BLaER1 treated with 17β-estradiol and CSF1 and Interleukin-3, amounts not matched to agents 10 nM and 100 nM (cell line): Measurements from ENCODE around the gene CSGALNACT2.

Source experiments
- H3K27ac ChIP-seq, 11 experiments: shearing (Covaris generic); formaldehyde crosslinking; 2 replicates each; pipeline ENCODE4 v1.8.1; 2022
- H3K27me3 ChIP-seq, 11 experiments: shearing (Covaris generic); formaldehyde crosslinking; 2 replicates each; pipeline ENCODE4 v1.8.1; 2022
- H3K36me3 ChIP-seq, 11 experiments: shearing (Covaris generic); formaldehyde crosslinking; 2 replicates each; pipeline ENCODE4 v1.8.1; 2022
- H3K4me1 ChIP-seq, 10 experiments: shearing (Covaris generic); formaldehyde crosslinking; 2 replicates each; pipeline ENCODE4 v1.8.1; 2022
- H3K4me2 ChIP-seq, 11 experiments: shearing (Covaris generic); formaldehyde crosslinking; 2 replicates each; pipeline ENCODE4 v1.8.1; 2022
- H3K4me3 ChIP-seq, 10 experiments: shearing (Covaris generic); formaldehyde crosslinking; 2 replicates each; pipeline ENCODE4 v1.8.1; 2022
- H3K9ac ChIP-seq, 11 experiments: shearing (Covaris generic); formaldehyde crosslinking; 2 replicates each; pipeline ENCODE4 v1.8.1; 2022
- H3K9me3 ChIP-seq, 11 experiments: shearing (Covaris generic); formaldehyde crosslinking; replicated peaks in 1 of 11; 2 replicates each; pipeline ENCODE4 v1.8.1; 2022
- H4K20me1 ChIP-seq, 11 experiments: shearing (Covaris generic); formaldehyde crosslinking; 2 replicates each; pipeline ENCODE4 v1.8.1; 2022
- Cebpa-rat ChIP-seq, 11 experiments: shearing (Covaris generic); IDR thresholded peaks; 2 replicates each; pipeline ENCODE4 v1.8.1; 2022

Gene CSGALNACT2

GRCh38 chr10:43125881-43126731, 12.1 kb upstream of the CSGALNACT2 start:
- H3K27me3 ChIP-seq, result no peaks in the 10 kb centered on the region
- H3K4me1 ChIP-seq, result peaks cover 86 to 100% (median 99%) of the 10 kb centered on the region in 10 experiments
- peak overlapping the region; percentile 34 to 90 (median 77) for H3K27ac ChIP-seq
- H3K4me3 ChIP-seq, result peak overlapping the region in 3 of 10 experiments; percentile 29 to 36 (median 30); a peak in 2 of 20 replicates
- no peaks in the 10 kb centered on the region for H3K9me3 ChIP-seq
- no peak for TF ChIP-seq Cebpa-rat (IDR thresholded peaks at IDR 0.05)
- H3K36me3 ChIP-seq, result no peaks in the 10 kb centered on the region
- no peaks in the 10 kb centered on the region for H4K20me1 ChIP-seq
- H3K4me2 ChIP-seq, result peak overlapping the region; percentile 82 to 99 (median 97)
- H3K9ac ChIP-seq, result peak overlapping the region; percentile 22 to 79 (median 65); a peak in 18 of 22 replicates

GRCh38 chr10:43126759-43127424, 11.4 kb upstream of the CSGALNACT2 start:
- Histone ChIP-seq H4K20me1 (no peaks in the 10 kb centered on the region), H3K27ac (peak overlapping the region; percentile 60 to 90 (median 79); a peak in 21 of 22 replicates), H3K27me3 (no peaks in the 10 kb centered on the region), H3K9me3 (no peaks in the 10 kb centered on the region), H3K36me3 (no peaks in the 10 kb centered on the region), H3K4me3 (peak overlapping the region in 8 of 10 experiments; percentile 20 to 57 (median 30); a peak in 9 of 20 replicates), H3K4me2 (peak overlapping the region; percentile 82 to 99 (median 97)), H3K4me1 (peaks cover 78 to 99% (median 97%) of the 10 kb centered on the region in 10 experiments), H3K9ac (peak overlapping the region; percentile 46 to 79 (median 65); a peak in 19 of 22 replicates)
- peak in 2 of 11 experiments; percentile 38 to 42; a peak in 3 of 22 replicates for TF ChIP-seq Cebpa-rat (IDR thresholded peaks at IDR 0.05)

GRCh38 chr10:43127442-43127841, 10.8 kb upstream of the CSGALNACT2 start:
- Histone ChIP-seq H4K20me1 (no peaks in the 10 kb centered on the region), H3K36me3 (no peaks in the 10 kb centered on the region), H3K27me3 (no peaks in the 10 kb centered on the region), H3K4me1 (peaks cover 72 to 99% (median 94%) of the 10 kb centered on the region in 10 experiments), H3K4me2 (peak overlapping the region; percentile 82 to 99 (median 97)), H3K27ac (peak overlapping the region; percentile 60 to 90 (median 79); a peak in 21 of 22 replicates), H3K4me3 (peak overlapping the region in 4 of 10 experiments; percentile 20 to 57 (median 30); a peak in 5 of 20 replicates), H3K9ac (peak overlapping the region in 8 of 11 experiments; percentile 48 to 79 (median 74); a peak in 17 of 22 replicates), H3K9me3 (no peaks in the 10 kb centered on the region)
- TF ChIP-seq Cebpa-rat (IDR thresholded peaks at IDR 0.05), result no peak

GRCh38 chr10:43128331-43128730, 9.9 kb upstream of the CSGALNACT2 start:
- H4K20me1 ChIP-seq, result no peaks in the 10 kb centered on the region
- no peaks in the 10 kb centered on the region for H3K9me3 ChIP-seq
- no peaks in the 10 kb centered on the region for H3K27me3 ChIP-seq
- no peaks in the 10 kb centered on the region for H3K36me3 ChIP-seq
- no peak for TF ChIP-seq Cebpa-rat (IDR thresholded peaks at IDR 0.05)
- H3K27ac ChIP-seq, result peak overlapping the region; percentile 59 to 90 (median 79)
- no peak overlapping the region for H3K4me3 ChIP-seq
- peaks cover 71 to 99% (median 93%) of the 10 kb centered on the region in 10 experiments for H3K4me1 ChIP-seq
- peak overlapping the region; percentile 82 to 99 (median 97) for H3K4me2 ChIP-seq
- H3K9ac ChIP-seq, result peak overlapping the region in 8 of 11 experiments; percentile 34 to 79 (median 66); a peak in 12 of 22 replicates

- Histone ChIP-seq H3K27ac (peak overlapping the region; percentile 59 to 90 (median 79)), H3K9me3 (no peaks in the 10 kb centered on the region), H3K4me1 (peaks cover 70 to 99% (median 93%) of the 10 kb centered on the region in 10 experiments), H3K4me2 (peak overlapping the region; percentile 82 to 99 (median 97)), H3K27me3 (no peaks in the 10 kb centered on the region), H3K9ac (peak overlapping the region; percentile 29 to 76 (median 62); a peak in 17 of 22 replicates), H4K20me1 (no peaks in the 10 kb centered on the region), H3K4me3 (peak overlapping the region in 2 of 10 experiments; percentile 12 to 45; a peak in 3 of 20 replicates), H3K36me3 (no peaks in the 10 kb centered on the region)
- TF ChIP-seq Cebpa-rat (IDR thresholded peaks at IDR 0.05), result peak in 3 of 11 experiments; percentile 24 to 73 (median 48); a peak in 3 of 22 replicates
Observed at GRCh38 chr10:43128958-43129706, 9.1 kb upstream of the CSGALNACT2 start.

- TF ChIP-seq Cebpa-rat (IDR thresholded peaks at IDR 0.05), result no peak
- H3K27ac ChIP-seq, result peak overlapping the region in 5 of 11 experiments; percentile 3 to 90 (median 86); a peak in 7 of 22 replicates
- H3K4me2 ChIP-seq, result peak overlapping the region in 8 of 11 experiments; percentile 53 to 99 (median 96); a peak in 16 of 22 replicates
- no peaks in the 10 kb centered on the region for H3K36me3 ChIP-seq
- peak overlapping the region in 3 of 11 experiments; percentile 7 to 35 (median 31); a peak in 3 of 22 replicates for H3K9ac ChIP-seq
- no peaks in the 10 kb centered on the region for H3K27me3 ChIP-seq
- peaks cover 57 to 99% (median 88%) of the 10 kb centered on the region in 10 experiments for H3K4me1 ChIP-seq
- no peaks in the 10 kb centered on the region for H3K9me3 ChIP-seq
- no peak overlapping the region for H3K4me3 ChIP-seq
- no peaks in the 10 kb centered on the region for H4K20me1 ChIP-seq
Observed at GRCh38 chr10:43130770-43131171, 7.5 kb upstream of the CSGALNACT2 start.

GRCh38 chr10:43131256-43131655, 7.0 kb upstream of the CSGALNACT2 start:
- Histone ChIP-seq H3K4me2 (peak overlapping the region in 8 of 11 experiments; percentile 53 to 99 (median 96); a peak in 15 of 22 replicates), H3K27me3 (no peaks in the 10 kb centered on the region), H3K27ac (peak overlapping the region in 4 of 11 experiments; percentile 3 to 90 (median 88); a peak in 6 of 22 replicates), H3K4me1 (peaks cover 52 to 99% (median 88%) of the 10 kb centered on the region in 10 experiments), H4K20me1 (no peaks in the 10 kb centered on the region), H3K9me3 (no peaks in the 10 kb centered on the region), H3K36me3 (no peaks in the 10 kb centered on the region), H3K9ac (0 out of 22 replicates have a peak overlapping the region, but pooled peaks of 1 of the 11 experiments have one; percentile 7), H3K4me3 (no peak overlapping the region)
- TF ChIP-seq Cebpa-rat (IDR thresholded peaks at IDR 0.05), result no peak

GRCh38 chr10:43131906-43132305, 6.3 kb upstream of the CSGALNACT2 start:
- TF ChIP-seq Cebpa-rat (IDR thresholded peaks at IDR 0.05), result no peak
- peak overlapping the region in 5 of 11 experiments; percentile 21 to 99 (median 97); a peak in 8 of 22 replicates for H3K4me2 ChIP-seq
- H3K36me3 ChIP-seq, result no peaks in the 10 kb centered on the region
- no peak overlapping the region for H3K4me3 ChIP-seq
- H3K4me1 ChIP-seq, result peaks cover 52 to 99% (median 87%) of the 10 kb centered on the region in 10 experiments
- H4K20me1 ChIP-seq, result no peaks in the 10 kb centered on the region
- peak overlapping the region in 1 of 11 experiments; percentile 2; a peak in 1 of 22 replicates for H3K27ac ChIP-seq
- H3K9me3 ChIP-seq, result no peaks in the 10 kb centered on the region
- no peaks in the 10 kb centered on the region for H3K27me3 ChIP-seq
- H3K9ac ChIP-seq, result no peak overlapping the region
